Brain microvascular endothelial cell (primary cell): ENCODE measurements around the gene DKK2.

Experiments used
- DNase-seq: peaks from one replicate; pipeline ENCODE4 v3.0.0-alpha.2; 2020
- H3K27ac ChIP-seq: fragments of 250-450 bp; sonication (Bioruptor Pico); 2 replicates; pipeline ENCODE4 v1.5.1; 2020; ENCODE audit warnings: mild to moderate bottlenecking, moderate library complexity
- H3K27me3 ChIP-seq: fragments of 250-450 bp; sonication (Bioruptor Pico); replicated peaks from 2 replicates; pipeline ENCODE4 v1.5.1; 2020; ENCODE audit warnings: mild to moderate bottlenecking
- H3K36me3 ChIP-seq: fragments of 250-450 bp; sonication (Bioruptor Pico); replicated peaks from 2 replicates; pipeline ENCODE4 v1.5.1; 2020; ENCODE audit warnings: mild to moderate bottlenecking
- H3K4me3 ChIP-seq: 2 replicates; pipeline ENCODE4 v1.5.1; 2011; ENCODE audit warnings: low read depth, mild to moderate bottlenecking, control low read depth, low read length, moderate library complexity
- in situ Hi-C: cut with HindIII; loops from 2 replicates; pipeline ENCODE4 v1.10.0; 2017; ENCODE audit warnings: low sequenced_read_pairs, low pct_ligation_motif_present
- TF ChIP-seq, protein P1 (sequence below): IDR thresholded peaks from 2 replicates; pipeline ENCODE4 v1.5.1; 2011; ENCODE audit warnings: low read depth, mild to moderate bottlenecking, moderate library complexity, low read length, control low read depth, inconsistent platforms; ENCODE audit errors: missing control alignments

The DKK2 gene

DNA sequence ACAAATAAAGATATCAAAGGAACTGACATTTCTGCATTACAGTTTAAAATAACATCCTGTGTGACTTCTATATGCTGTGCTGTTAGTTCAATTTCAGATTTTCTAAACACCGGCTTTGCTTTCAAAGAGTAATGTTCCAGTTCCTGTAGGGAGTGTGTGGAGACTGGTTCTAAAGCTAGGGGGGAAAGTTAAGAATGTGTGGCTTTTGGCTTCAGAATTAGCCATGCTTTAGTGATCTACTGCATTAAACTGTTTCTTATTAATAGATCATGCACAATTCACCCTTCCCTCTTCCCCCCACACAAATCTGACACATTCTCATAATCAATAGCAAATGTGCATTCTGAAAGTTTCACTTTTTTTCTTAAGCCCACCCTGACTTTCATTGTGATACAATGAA, 32.0 kb upstream of the DKK2 start:
- Histone ChIP-seq H3K4me3 (no peak overlapping the region), H3K27me3 (no peaks in the 10 kb centered on the region), H3K36me3 (no peaks in the 10 kb centered on the region), H3K27ac (no peak overlapping the region)
- TF ChIP-seq, protein P1, sequence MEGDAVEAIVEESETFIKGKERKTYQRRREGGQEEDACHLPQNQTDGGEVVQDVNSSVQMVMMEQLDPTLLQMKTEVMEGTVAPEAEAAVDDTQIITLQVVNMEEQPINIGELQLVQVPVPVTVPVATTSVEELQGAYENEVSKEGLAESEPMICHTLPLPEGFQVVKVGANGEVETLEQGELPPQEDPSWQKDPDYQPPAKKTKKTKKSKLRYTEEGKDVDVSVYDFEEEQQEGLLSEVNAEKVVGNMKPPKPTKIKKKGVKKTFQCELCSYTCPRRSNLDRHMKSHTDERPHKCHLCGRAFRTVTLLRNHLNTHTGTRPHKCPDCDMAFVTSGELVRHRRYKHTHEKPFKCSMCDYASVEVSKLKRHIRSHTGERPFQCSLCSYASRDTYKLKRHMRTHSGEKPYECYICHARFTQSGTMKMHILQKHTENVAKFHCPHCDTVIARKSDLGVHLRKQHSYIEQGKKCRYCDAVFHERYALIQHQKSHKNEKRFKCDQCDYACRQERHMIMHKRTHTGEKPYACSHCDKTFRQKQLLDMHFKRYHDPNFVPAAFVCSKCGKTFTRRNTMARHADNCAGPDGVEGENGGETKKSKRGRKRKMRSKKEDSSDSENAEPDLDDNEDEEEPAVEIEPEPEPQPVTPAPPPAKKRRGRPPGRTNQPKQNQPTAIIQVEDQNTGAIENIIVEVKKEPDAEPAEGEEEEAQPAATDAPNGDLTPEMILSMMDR, result no peak
- no peak for DNase-seq
- in situ Hi-C loops, result no loop called here

- TF ChIP-seq, protein P1, result no peak
- in situ Hi-C loops, result no loop called here
- Histone ChIP-seq H3K27me3 (no peaks in the 10 kb centered on the region), H3K4me3 (no peak overlapping the region), H3K36me3 (no peaks in the 10 kb centered on the region), H3K27ac (no peak overlapping the region)
- DNase-seq, result no peak
Measured at GRCh38 chr4:107066621-107067020, 30.5 kb upstream of the DKK2 start.

DNA sequence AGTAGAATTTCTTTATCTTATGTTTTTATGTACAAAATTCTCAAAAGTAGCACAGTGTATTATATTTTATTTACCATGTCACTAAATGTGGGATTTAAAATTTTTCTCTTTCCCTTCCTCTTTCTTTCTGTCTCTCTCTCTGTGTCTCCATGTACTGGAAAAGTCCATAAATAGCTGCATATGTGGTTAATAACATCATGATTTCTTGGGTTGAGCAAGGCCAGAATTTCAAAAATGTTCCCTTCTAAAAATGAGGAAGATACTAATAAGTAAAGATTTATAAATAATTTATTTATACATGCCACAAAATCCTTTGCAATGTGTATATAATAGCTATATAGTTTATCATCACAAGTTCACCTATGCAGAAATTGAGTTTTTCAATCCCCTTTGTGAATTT, 29.1 kb upstream of the DKK2 start:
- H3K27me3 ChIP-seq, result no peaks in the 10 kb centered on the region
- TF ChIP-seq, protein P1, result no peak
- no peaks in the 10 kb centered on the region for H3K36me3 ChIP-seq
- no peak for DNase-seq
- no peak overlapping the region for H3K27ac ChIP-seq
- in situ Hi-C loops, result no loop called here
- no peak overlapping the region for H3K4me3 ChIP-seq

DNA sequence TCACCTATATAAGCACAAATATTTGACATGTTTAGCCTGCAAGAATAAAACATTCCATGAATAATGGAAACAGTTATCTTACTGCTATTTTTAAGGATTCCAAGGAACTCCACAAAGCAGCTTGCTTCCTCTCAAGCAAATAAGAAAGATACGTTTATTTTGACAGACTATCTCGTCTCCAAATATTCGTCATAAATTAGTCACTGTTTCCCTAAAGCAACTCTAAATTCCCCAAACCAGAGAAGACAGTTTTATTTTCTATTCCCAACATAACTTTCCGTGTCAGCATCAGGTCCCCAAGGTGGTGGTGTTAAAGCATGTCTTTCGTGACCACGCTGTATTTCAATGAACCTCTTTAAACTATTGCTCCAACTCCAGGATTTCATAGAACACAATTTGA, 24.3 kb upstream of the DKK2 start:
- H3K27ac ChIP-seq, result no peak overlapping the region
- in situ Hi-C loops, result no loop called here
- no peaks in the 10 kb centered on the region for H3K36me3 ChIP-seq
- no peak for DNase-seq
- TF ChIP-seq, protein P1, result no peak
- H3K4me3 ChIP-seq, result no peak overlapping the region
- no peaks in the 10 kb centered on the region for H3K27me3 ChIP-seq

GRCh38 chr4:107058828-107059227, 22.7 kb upstream of the DKK2 start:
- TF ChIP-seq, protein P1, result no peak
- in situ Hi-C loops, result no loop called here
- H3K27me3 ChIP-seq, result no peaks in the 10 kb centered on the region
- H3K4me3 ChIP-seq, result no peak overlapping the region
- DNase-seq, result no peak
- H3K27ac ChIP-seq, result no peak overlapping the region
- H3K36me3 ChIP-seq, result no peaks in the 10 kb centered on the region

DNA sequence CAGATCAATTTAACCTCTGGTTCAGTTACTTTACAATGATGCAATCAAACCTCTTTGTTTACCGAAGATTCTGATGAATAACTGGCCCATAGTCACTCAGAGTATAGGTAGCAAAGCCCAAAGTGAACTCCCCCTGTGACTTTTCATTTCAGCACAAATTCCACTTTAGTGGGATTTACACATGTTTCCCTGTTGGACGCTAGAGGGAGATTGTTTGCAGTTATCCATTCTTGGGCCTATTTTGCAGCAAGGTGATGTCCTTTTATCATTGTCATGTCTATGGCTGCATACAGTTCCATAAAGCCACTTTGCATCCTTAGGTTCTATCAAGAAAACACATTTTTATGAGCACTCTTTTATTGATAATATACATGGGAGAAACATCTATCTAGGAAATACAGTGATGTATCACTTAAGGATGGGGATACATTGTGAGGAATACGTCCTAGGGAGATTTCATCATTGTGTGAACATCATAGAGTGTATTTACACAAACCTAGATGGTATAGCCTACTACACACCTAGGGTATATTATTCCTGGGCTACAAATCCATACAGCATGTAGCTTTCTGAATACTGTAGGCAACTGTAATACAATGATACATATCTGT, 14.5 kb upstream of the DKK2 start:
- no peak overlapping the region for H3K4me3 ChIP-seq
- in situ Hi-C loops, result no loop called here
- no peaks in the 10 kb centered on the region for H3K27me3 ChIP-seq
- no peaks in the 10 kb centered on the region for H3K36me3 ChIP-seq
- TF ChIP-seq, protein P1, result peak; percentile 74
- no peak for DNase-seq
- H3K27ac ChIP-seq, result no peak overlapping the region
